HCT116 (cell line): ENCODE data around the gene MICALL1. TPM values are rescaled to one million over a fixed set of nuclear protein-coding genes. Genes with fewer than 3 reads are reported as not detected.

Experiments
- ATAC-seq: fragments of 200-7000 bp; cut with Tn5 transposase; 2 replicates; pipeline ENCODE4 v1.9.1; 2020; ENCODE audit warnings: mild to moderate bottlenecking, moderate library complexity
- Bru-seq: library from RNA; stranded (reverse); fragments of 400-500 nt; gene quantifications from one replicate; lab custom pipeline; 2021; lab: Mats Ljungman, UMichigan
- BruChase-seq, 2 experiments: library from RNA; stranded (reverse); fragments of 400-500 nt; gene quantifications; one replicate each; lab custom pipeline; 2021; lab: Mats Ljungman, UMichigan
- BruUV-seq: library from RNA; stranded (reverse); fragments of 400-500 nt; replicated peaks from 2 replicates; lab custom pipeline; 2021; lab: Mats Ljungman, UMichigan
- CTCF ChIA-PET: fragments of 300-600 bp; sonication (Branson Sonifier 250); formaldehyde crosslinking; loops from one replicate; lab custom pipeline; 2021; ENCODE audit warnings: antibody characterized with exemption; lab: Charles Lee
- POLR2A ChIA-PET: fragments of 300-600, 350-600 bp; sonication (Branson Sonifier 250); formaldehyde crosslinking; loops from one replicate; lab custom pipeline; 2021; ENCODE audit warnings: antibody characterized with exemption; lab: Charles Lee
- RAD21 ChIA-PET, 2 experiments: fragments of 300-600 bp; sonication (Branson Sonifier 250); formaldehyde crosslinking; loops; one replicate each; lab custom pipeline; 2023; ENCODE audit warnings: low total read pairs in 2 of 2; ENCODE audit not compliant: uncharacterized antibody in 2 of 2, unreplicated experiment in 2 of 2, low non-redundant PET in 1 of 2; lab: Charles Lee
- DNase-seq: peaks from one replicate; pipeline ENCODE4 v3.0.0-alpha.2; 2010; ENCODE audit warnings: low read depth, low spot score
- H2AFZ ChIP-seq: fragments of 200-600 bp; shearing (Covaris generic), sonication (generic); 2 replicates; pipeline ENCODE4 v1.6.1; 2017; ENCODE audit warnings: low read depth, mixed run types, mixed read lengths, antibody characterized with exemption, low read length; ENCODE audit not compliant: poor library complexity, severe bottlenecking
- H3K27ac ChIP-seq: 2 replicates; pipeline ENCODE4 v1.5.1; 2012; ENCODE audit warnings: low read depth, low read length
- H3K27me3 ChIP-seq: fragments of 200-600 bp; sonication (generic); 2 replicates; pipeline ENCODE4 v1.6.1; 2016; ENCODE audit warnings: mixed run types, low read length, mixed read lengths; ENCODE audit not compliant: insufficient read depth
- H3K36me3 ChIP-seq, 2 experiments: fragments of 200-500 bp in 1 of 2; fragments of 200-600 bp in 1 of 2; sonication (Bioruptor generic) in 1 of 2; sonication (generic) in 1 of 2; 2 replicates each; pipeline versions ENCODE4 v1.5.1 to v1.6.1; 2014 to 2016; ENCODE audit warnings: low read length in 2 of 2, inconsistent platforms in 1 of 2, mixed read lengths in 1 of 2, mixed run types in 1 of 2; ENCODE audit not compliant: insufficient read depth in 2 of 2, control insufficient read depth in 1 of 2
- H3K4me1 ChIP-seq, 2 experiments: fragments of 200-600 bp in 1 of 2; sonication (generic) in 1 of 2; 2 replicates each; pipeline versions ENCODE4 v1.5.1 to v1.6.1; 2012 to 2017; ENCODE audit warnings: low read length in 2 of 2, inconsistent platforms in 1 of 2, mild to moderate bottlenecking in 1 of 2, mixed read lengths in 1 of 2, mixed run types in 1 of 2, moderate library complexity in 1 of 2; ENCODE audit not compliant: insufficient read depth in 2 of 2, control insufficient read depth in 1 of 2
- H3K4me2 ChIP-seq: fragments of 200-600 bp; sonication (generic); 2 replicates; pipeline ENCODE4 v1.6.1; 2017; ENCODE audit warnings: mixed run types, low read length, mixed read lengths
- H3K4me3 ChIP-seq, 2 experiments: fragments of 200-600 bp in 1 of 2; sonication (generic) in 1 of 2; replicated peaks in 1 of 2; 2 replicates each; pipeline ENCODE4 v1.5.1; 2011 to 2016; ENCODE audit warnings: low read length in 2 of 2, control low read depth in 1 of 2, low read depth in 1 of 2, mild to moderate bottlenecking in 1 of 2, mixed read lengths in 1 of 2, mixed run types in 1 of 2
- H3K79me2 ChIP-seq: fragments of 200-600 bp; sonication (generic); 2 replicates; pipeline ENCODE4 v1.6.1; 2017; ENCODE audit warnings: mild to moderate bottlenecking, mixed run types, low read length, moderate library complexity, mixed read lengths; ENCODE audit not compliant: insufficient read depth
- H3K9ac ChIP-seq: fragments of 200-600 bp; sonication (generic); 2 replicates; pipeline ENCODE4 v1.6.1; 2016; ENCODE audit warnings: low read length, mixed read lengths
- H3K9me2 ChIP-seq: fragments of 200-600 bp; sonication (generic), shearing (Covaris generic); 2 replicates; pipeline ENCODE4 v1.6.1; 2017; ENCODE audit warnings: mixed run types, mild to moderate bottlenecking, moderate library complexity; ENCODE audit not compliant: insufficient read depth
- H3K9me3 ChIP-seq, 2 experiments: fragments of 200-500 bp in 1 of 2; fragments of 200-600 bp in 1 of 2; sonication (Bioruptor generic) in 1 of 2; sonication (generic) in 1 of 2; 2 replicates each; pipeline ENCODE4 v1.6.1; 2014 to 2017; ENCODE audit warnings: low read length in 2 of 2, mixed read lengths in 2 of 2, inconsistent platforms in 1 of 2, low read depth in 1 of 2, mild to moderate bottlenecking in 1 of 2, mixed run types in 1 of 2, moderate library complexity in 1 of 2; ENCODE audit not compliant: control insufficient read depth in 1 of 2, insufficient read depth in 1 of 2
- H4K20me1 ChIP-seq: fragments of 200-600 bp; sonication (generic), shearing (Covaris generic); 2 replicates; pipeline ENCODE4 v1.6.1; 2017; ENCODE audit warnings: mixed run types, mild to moderate bottlenecking, moderate library complexity; ENCODE audit not compliant: insufficient read depth
- POLR2AphosphoS5 ChIP-seq: IDR thresholded peaks from 2 replicates; pipeline ENCODE4 v1.6.1; 2011; ENCODE audit warnings: mild to moderate bottlenecking, low read depth, low read length, moderate library complexity
- RAD21 ChIP-seq: IDR thresholded peaks from 2 replicates; pipeline ENCODE4 v1.6.1; 2012; ENCODE audit warnings: low read depth, mild to moderate bottlenecking
- SRF ChIP-seq: IDR thresholded peaks from 2 replicates; pipeline ENCODE4 v1.6.1; 2012; ENCODE audit warnings: low read depth
- TCF7L2 ChIP-seq: IDR thresholded peaks from 2 replicates; pipeline ENCODE4 v1.7.0; 2011; ENCODE audit warnings: borderline replicate concordance, inconsistent platforms; ENCODE audit not compliant: insufficient read depth, insufficient read length; ENCODE audit errors: extremely low read depth
- intact Hi-C: fragments of 100-400 bp; cut with micrococcal nuclease; formaldehyde crosslinking; loops from 2 replicates; pipeline ENCODE4 v1.10.0; 2022
- long read RNA-seq: library from polyadenylated mRNA; unstranded; transcript quantifications from one replicate; pipeline ENCODE4 v2.0.0, GENCODE V29; 2021; ENCODE audit not compliant: unreplicated experiment
- polyA plus RNA-seq: library from polyadenylated mRNA; unstranded; fragments of >200 nt; gene quantifications from 2 replicates; pipeline ENCODE4 v1.2.1, GENCODE V29; 2012; ENCODE audit warnings: missing spikeins
- total RNA-seq: library from RNA; stranded (reverse); gene quantifications from one replicate; pipeline ENCODE4 v1.2.1, GENCODE V29; 2021; ENCODE audit not compliant: unreplicated experiment
- TF ChIP-seq, protein P1 (sequence below): IDR thresholded peaks from 2 replicates; pipeline ENCODE4 v1.6.1; 2012

Gene MICALL1, protein sequence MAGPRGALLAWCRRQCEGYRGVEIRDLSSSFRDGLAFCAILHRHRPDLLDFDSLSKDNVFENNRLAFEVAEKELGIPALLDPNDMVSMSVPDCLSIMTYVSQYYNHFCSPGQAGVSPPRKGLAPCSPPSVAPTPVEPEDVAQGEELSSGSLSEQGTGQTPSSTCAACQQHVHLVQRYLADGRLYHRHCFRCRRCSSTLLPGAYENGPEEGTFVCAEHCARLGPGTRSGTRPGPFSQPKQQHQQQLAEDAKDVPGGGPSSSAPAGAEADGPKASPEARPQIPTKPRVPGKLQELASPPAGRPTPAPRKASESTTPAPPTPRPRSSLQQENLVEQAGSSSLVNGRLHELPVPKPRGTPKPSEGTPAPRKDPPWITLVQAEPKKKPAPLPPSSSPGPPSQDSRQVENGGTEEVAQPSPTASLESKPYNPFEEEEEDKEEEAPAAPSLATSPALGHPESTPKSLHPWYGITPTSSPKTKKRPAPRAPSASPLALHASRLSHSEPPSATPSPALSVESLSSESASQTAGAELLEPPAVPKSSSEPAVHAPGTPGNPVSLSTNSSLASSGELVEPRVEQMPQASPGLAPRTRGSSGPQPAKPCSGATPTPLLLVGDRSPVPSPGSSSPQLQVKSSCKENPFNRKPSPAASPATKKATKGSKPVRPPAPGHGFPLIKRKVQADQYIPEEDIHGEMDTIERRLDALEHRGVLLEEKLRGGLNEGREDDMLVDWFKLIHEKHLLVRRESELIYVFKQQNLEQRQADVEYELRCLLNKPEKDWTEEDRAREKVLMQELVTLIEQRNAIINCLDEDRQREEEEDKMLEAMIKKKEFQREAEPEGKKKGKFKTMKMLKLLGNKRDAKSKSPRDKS
- 35.2 TPM for total RNA-seq
- polyA plus RNA-seq, result 21.2 and 31.8 TPM in 2 replicates
- Bru-seq, nascent RNA, result percentile 77 among the genes with signal in this experiment
- BruChase-seq, experiment 1, labeled RNA remaining after a 6-hour chase, result percentile 84 among the genes with signal in this experiment
- percentile 75 among the genes with signal in this experiment for BruChase-seq, experiment 2, labeled RNA remaining after a 2-hour chase
- long read RNA-seq, full-length matches to known transcripts, result 2 of 24 reads
- long read RNA-seq, partial matches to known transcripts, result 19 of 24 reads
- long read RNA-seq, other reads (novel, unspliced or antisense), result 3 of 24 reads

DNA sequence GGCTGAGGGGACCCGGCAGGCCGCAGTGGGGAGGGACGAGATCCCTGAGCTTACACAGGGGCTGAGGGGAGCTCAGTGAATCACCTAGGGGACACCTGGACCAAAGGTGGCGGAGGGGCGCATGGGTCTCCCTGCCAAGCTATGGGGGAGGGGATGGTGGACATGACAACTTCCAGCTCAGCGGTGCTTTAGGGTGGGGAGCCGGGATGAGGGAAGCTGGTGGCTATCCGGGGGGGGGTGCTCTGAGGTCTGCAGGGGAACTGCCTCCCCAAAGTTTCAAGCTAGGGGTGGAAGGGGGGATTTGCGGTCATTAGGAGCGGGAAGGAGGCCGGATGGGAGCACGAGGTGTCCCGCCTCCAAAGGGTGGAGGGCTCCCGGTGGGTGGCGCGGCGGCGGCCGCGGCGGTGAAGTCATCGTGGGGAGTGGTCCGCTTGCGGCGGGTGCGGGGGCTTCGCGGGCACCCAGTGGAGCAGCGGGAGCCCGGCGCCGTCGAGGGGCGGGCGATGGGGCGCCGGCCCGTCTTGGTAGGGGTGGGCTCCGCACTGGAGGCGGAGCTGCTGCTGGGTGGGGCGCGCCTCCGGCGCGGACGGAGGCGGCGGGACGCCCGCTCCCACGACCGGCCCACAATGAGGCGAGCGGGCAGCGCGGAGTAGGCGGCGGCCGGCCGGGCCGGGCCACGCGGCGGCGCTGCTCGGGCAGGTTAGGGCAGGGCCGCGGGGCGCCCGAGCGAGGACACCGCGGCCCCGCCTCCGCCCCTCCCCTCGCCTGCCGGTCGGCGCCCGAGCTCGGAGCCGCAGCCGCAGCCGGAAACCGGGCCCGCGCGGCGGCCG, at the start of gene MICALL1:
Gene MICALL1 (plus strand): TSS at position 764 of the 830 bp plus-strand sequence. CDS start 126 bp downstream, outside the sequence.
- Histone ChIP-seq H3K27ac (peak within 1 kb of the TSS; percentile 96), H3K9me2 (no peaks in the 10 kb centered on the region), H3K36me3 (no peaks in the 10 kb centered on the region), H3K9me3 (no peaks in the 10 kb centered on the region), H3K27me3 (no peaks in the 10 kb centered on the region), H3K4me3 (peak within 1 kb of the TSS; percentile 62 to 86), H3K4me2 (peak within 1 kb of the TSS; percentile 99), H2AFZ (no peak within 1 kb of the TSS), H3K4me1 (peaks cover 22 to 32% of the 10 kb centered on the region in 2 experiments), H4K20me1 (no peaks in the 10 kb centered on the region)
- POLR2A ChIA-PET, result interaction anchor here (0.5 to 2.3 kb wide), 6 partner anchors 9 to 827 kb away, joined by 3 to 12 read pairs (median 6); partner anchors contain the start of gene ANKRD54
- ATAC-seq, result peak; percentile 87
- CTCF ChIA-PET, result interaction anchor here (1.3 to 1.5 kb wide), 2 partner anchors 9 to 12 kb away, joined by 4 to 6 read pairs; no protein-coding TSS in a partner anchor
- no TSS peak for BruUV-seq
- RAD21 ChIA-PET, result interaction anchor here in 1 of 2 experiments (0.6 to 0.8 kb wide), 3 partner anchors 13 to 144 kb away, joined by 3 to 4 read pairs (median 3); no protein-coding TSS in a partner anchor
- TF ChIP-seq RAD21 (no peak), SRF (no peak), TCF7L2 (peak; percentile 5), POLR2AphosphoS5 (peak; percentile 63)
- TF ChIP-seq, protein P1, sequence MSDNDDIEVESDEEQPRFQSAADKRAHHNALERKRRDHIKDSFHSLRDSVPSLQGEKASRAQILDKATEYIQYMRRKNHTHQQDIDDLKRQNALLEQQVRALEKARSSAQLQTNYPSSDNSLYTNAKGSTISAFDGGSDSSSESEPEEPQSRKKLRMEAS, result peak; percentile 29; the same call in 1 of the 2 replicates
- TF ChIP-seq, all 23 proteins: peak for 3
- Histone ChIP-seq H3K9ac (peak within 1 kb of the TSS; percentile 82), H3K79me2 (peaks cover 26% of the 10 kb centered on the region)
- intact Hi-C loops, result loop anchor here (1.0 kb wide), 1 partner anchor 29 kb away; no protein-coding TSS in a partner anchor
- no peak for DNase-seq
